HepG2 (cell line): ENCODE results near the gene CDC42SE2. TPM values are rescaled to one million over a fixed set of nuclear protein-coding genes. Genes with fewer than 3 reads are reported as not detected.

Experiments used
- ATAC-seq: fragments of 200-7000 bp; cut with Tn5 transposase; 3 replicates; pipeline ENCODE4 v1.9.1; 2020; ENCODE audit warnings: mild to moderate bottlenecking, moderate library complexity
- BruUV-seq: library from RNA; stranded (reverse); fragments of 400-500 nt; replicated peaks from 2 replicates; lab custom pipeline; 2021; lab: Mats Ljungman, UMichigan
- CTCF ChIA-PET: fragments of 300-600 bp; formaldehyde crosslinking; extraction: SDS; loops from one replicate; lab custom pipeline; 2021; ENCODE audit warnings: low total read pairs, inconsistent platforms, low intra/inter-chr PET ratio; lab: Yijun Ruan, JAX
- POLR2A ChIA-PET: fragments of 350-600 bp; sonication (Branson Sonifier 250); formaldehyde crosslinking; loops from one replicate; lab custom pipeline; 2020; ENCODE audit warnings: antibody characterized with exemption, inconsistent platforms; lab: Yijun Ruan, JAX
- DNase-seq: peaks from one replicate; pipeline ENCODE4 v3.0.0-alpha.2; 2015; ENCODE audit warnings: low spot score
- FAIRE-seq: peaks from 3 replicates; lab custom pipeline; 2011; peaks lifted over from hg19 to GRCh38; lab: Jason Lieb, UNC
- H2AFZ ChIP-seq: one replicate; pipeline ENCODE4 v1.6.1; 2011; ENCODE audit warnings: low read length, inconsistent platforms
- H3K27ac ChIP-seq: fragments of 300-600 bp; 3 replicates; pipeline ENCODE4 v1.8.0; 2011; ENCODE audit warnings: mixed run types, mild to moderate bottlenecking, mixed read lengths, low read length, inconsistent platforms; ENCODE audit not compliant: insufficient read depth; ENCODE audit errors: extremely low read length
- H3K27me3 ChIP-seq, 2 experiments: fragments of 200-600 bp in 1 of 2; 2 replicates in 1 of 2; 3 replicates in 1 of 2; pipeline versions ENCODE4 v1.6.0 to v1.8.0; 2011; ENCODE audit warnings: low read length in 2 of 2, mild to moderate bottlenecking in 2 of 2, moderate library complexity in 2 of 2, inconsistent platforms in 1 of 2; ENCODE audit not compliant: insufficient read depth in 2 of 2, control insufficient read depth in 1 of 2
- H3K36me3 ChIP-seq, 2 experiments: fragments of 200-600 bp in 1 of 2; replicated peaks in 1 of 2; 2 replicates in 1 of 2; 3 replicates in 1 of 2; pipeline versions ENCODE4 v1.5.1 to v1.8.0; 2011; ENCODE audit warnings: low read length in 2 of 2, inconsistent platforms in 1 of 2; ENCODE audit not compliant: insufficient read depth in 2 of 2, control insufficient read depth in 1 of 2
- H3K4me1 ChIP-seq: 2 replicates; pipeline ENCODE4 v1.5.1; 2012; ENCODE audit warnings: low read length, inconsistent platforms; ENCODE audit not compliant: insufficient read depth
- H3K4me2 ChIP-seq: 2 replicates; pipeline ENCODE4 v1.6.0; 2011; ENCODE audit warnings: low read depth, low read length, inconsistent platforms
- H3K4me3 ChIP-seq, 3 experiments: fragments of 200-600 bp in 1 of 3; sonication (generic), shearing (Covaris generic) in 1 of 3; replicated peaks in 1 of 3; 2 replicates each; pipeline ENCODE4 v1.5.1; 2011 to 2016; ENCODE audit warnings: low read length in 3 of 3, inconsistent platforms in 2 of 3, low read depth in 2 of 3, mild to moderate bottlenecking in 2 of 3, control low read depth in 1 of 3, mixed read lengths in 1 of 3; ENCODE audit not compliant: insufficient read depth in 1 of 3
- H3K79me2 ChIP-seq: one replicate; pipeline ENCODE4 v1.6.1; 2011; ENCODE audit warnings: low read length, inconsistent platforms; ENCODE audit not compliant: insufficient read depth
- H3K9ac ChIP-seq: 2 replicates; pipeline ENCODE4 v1.6.0; 2011; ENCODE audit warnings: mild to moderate bottlenecking, low read depth, low read length, inconsistent platforms; ENCODE audit not compliant: insufficient read depth
- H3K9me3 ChIP-seq: 2 replicates; pipeline ENCODE4 v1.5.1; 2012; ENCODE audit warnings: mild to moderate bottlenecking, low read length
- H4K20me1 ChIP-seq: 2 replicates; pipeline ENCODE4 v1.6.0; 2011; ENCODE audit warnings: inconsistent platforms, mild to moderate bottlenecking, low read length, moderate library complexity; ENCODE audit not compliant: insufficient read depth
- CBX5 ChIP-seq: sonication (generic); formaldehyde crosslinking; IDR thresholded peaks from 2 replicates; pipeline ENCODE4 v1.4.0; 2020; ENCODE audit warnings: missing genetic modification reagents, borderline replicate concordance
- DMAP1 ChIP-seq: IDR thresholded peaks from 2 replicates; pipeline ENCODE4 v1.6.1; 2016
- GATA4 ChIP-seq: sonication (generic); IDR thresholded peaks from 2 replicates; pipeline ENCODE4 v1.6.1; 2016; ENCODE audit warnings: antibody characterized with exemption, low read depth, borderline replicate concordance
- ISX ChIP-seq: sonication (generic); formaldehyde crosslinking; conservative IDR thresholded peaks from 2 replicates; pipeline ENCODE4 v1.5.0; 2020; ENCODE audit warnings: missing genetic modification reagents
- KDM5A ChIP-seq: fragments of 200-600 bp; sonication (generic); IDR thresholded peaks from 2 replicates; pipeline ENCODE4 v1.7.0; 2018; ENCODE audit warnings: antibody characterized with exemption, mild to moderate bottlenecking, low read length, borderline replicate concordance
- MEF2D ChIP-seq: sonication (generic); formaldehyde crosslinking; IDR thresholded peaks from 2 replicates; pipeline ENCODE4 v1.5.1; 2020; ENCODE audit warnings: mild to moderate bottlenecking, missing genetic modification reagents
- MLLT10 ChIP-seq: sonication (generic); formaldehyde crosslinking; IDR thresholded peaks from 2 replicates; pipeline ENCODE4 v1.4.0; 2020; ENCODE audit warnings: missing genetic modification reagents
- MNT ChIP-seq: fragments of 450-650 bp; IDR thresholded peaks from 2 replicates; pipeline ENCODE4 v1.6.1; 2016
- NFYB ChIP-seq: sonication (generic); formaldehyde crosslinking; IDR thresholded peaks from 2 replicates; pipeline ENCODE4 v1.4.0; 2020; ENCODE audit warnings: missing genetic modification reagents
- TBX3 ChIP-seq: fragments of 450-650 bp; IDR thresholded peaks from 2 replicates; pipeline ENCODE4 v1.6.1; 2017; ENCODE audit warnings: antibody characterized with exemption, mild to moderate bottlenecking, inconsistent platforms, borderline replicate concordance
- U2AF2 ChIP-seq: fragments of 200-400 bp; formaldehyde crosslinking; IDR thresholded peaks from 2 replicates; pipeline ENCODE4 v1.6.1; 2017; ENCODE audit warnings: low read depth, mild to moderate bottlenecking, low read length
- ZFP91 ChIP-seq: sonication (generic); formaldehyde crosslinking; IDR thresholded peaks from 2 replicates; pipeline ENCODE4 v1.9.0; 2022; ENCODE audit warnings: missing genetic modification reagents, mild to moderate bottlenecking, borderline replicate concordance
- ZNF558 ChIP-seq: sonication (generic); formaldehyde crosslinking; IDR thresholded peaks from 2 replicates; pipeline ENCODE4 v1.9.0; 2022; ENCODE audit warnings: mild to moderate bottlenecking, missing genetic modification reagents, borderline replicate concordance
- ZNF598 ChIP-seq: sonication (generic); formaldehyde crosslinking; IDR thresholded peaks from 2 replicates; pipeline ENCODE4 v1.5.1; 2020; ENCODE audit warnings: mild to moderate bottlenecking, missing genetic modification reagents, borderline replicate concordance
- ZXDC ChIP-seq: sonication (generic); formaldehyde crosslinking; IDR thresholded peaks from 2 replicates; pipeline ENCODE4 v1.5.0; 2020; ENCODE audit warnings: mild to moderate bottlenecking, missing genetic modification reagents
- WGBS: methylation state at CpG from one replicate; pipeline ENCODE4 v1.1.6; 2017; ENCODE audit warnings: low lambda C conversion rate; 5-methylcytosine and 5-hydroxymethylcytosine counted together
- in situ Hi-C: cut with HindIII; loops from 2 replicates; pipeline ENCODE4 v1.10.0; 2017; ENCODE audit warnings: low pct_unique_long_range_greater_than_20kb; ENCODE audit not compliant: extremely low pct_ligation_motif_present
- intact Hi-C: fragments of 100-400 bp; cut with micrococcal nuclease; formaldehyde crosslinking; loops from one replicate; pipeline ENCODE4 v1.10.0; 2022; ENCODE audit not compliant: unreplicated experiment
- polyA plus RNA-seq, 8 experiments: library from polyadenylated mRNA; depleted of rRNA in 3 of 8; stranded (reverse) in 7 of 8; unstranded in 1 of 8; fragments of >200 nt; fragmentation: Illumina TruSeq in 4 of 8; extraction: Trizol in 4 of 8; gene quantifications; 2 replicates each; pipeline versions ENCODE4 v1.2.1 to v1.2.3, GENCODE V29; 2011 to 2016; ENCODE audit warnings: low read depth in 4 of 8, missing spikeins in 1 of 8, mixed read lengths in 1 of 8; ENCODE audit not compliant: insufficient read depth in 1 of 8
- total RNA-seq, 5 experiments: library from RNA; depleted of rRNA; stranded (reverse); fragments of >200 nt; fragmentation: Illumina TruSeq; extraction: Trizol; gene quantifications; 2 replicates each; pipeline ENCODE4 v1.2.3, GENCODE V29; 2016; ENCODE audit warnings: low read depth in 1 of 5

CDC42SE2 gene
- total and polyA plus RNA-seq, 2 of the 13 experiments (the other 11 are each of a cell fraction or from before 2014, with no cell fraction given), result 19.6 to 25.0 TPM

DNA sequence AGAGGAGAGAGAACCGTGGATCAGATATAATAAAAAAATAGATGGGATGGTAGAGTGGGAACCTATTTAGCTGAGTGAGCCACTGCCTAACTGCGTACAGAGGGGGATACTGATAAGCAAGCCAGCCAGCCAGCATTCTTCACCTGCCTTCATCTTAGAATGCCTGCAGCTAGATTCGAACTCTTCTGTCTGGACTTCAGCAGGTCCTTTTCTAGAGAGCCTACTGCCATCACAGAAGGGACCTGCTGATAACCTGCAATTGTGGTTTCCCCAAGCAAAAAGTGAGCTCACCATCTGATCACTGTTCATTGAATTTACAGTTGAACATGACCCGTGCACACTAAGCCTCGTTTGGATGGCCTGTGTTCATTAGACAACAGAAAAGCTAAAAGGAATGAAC is 109.4 kb downstream of the CDC42SE2 start:
- FAIRE-seq, result no peak
- H3K9ac ChIP-seq, result no peak overlapping the region
- H2AFZ ChIP-seq, result no peak overlapping the region
- 91% methylated on average over 5 of the region's 5 CpGs for WGBS
- H3K36me3 ChIP-seq, result no peaks in the 10 kb centered on the region
- in situ Hi-C loops, result no loop called here
- H3K27me3 ChIP-seq, result no peaks in the 10 kb centered on the region
- CTCF ChIA-PET, result no interaction called here
- H3K27ac ChIP-seq, result no peak overlapping the region
- no TSS peak for BruUV-seq
- POLR2A ChIA-PET, result no interaction called here
- H3K4me1 ChIP-seq, result peaks cover 29% of the 10 kb centered on the region
- H4K20me1 ChIP-seq, result no peaks in the 10 kb centered on the region
- H3K9me3 ChIP-seq, result no peaks in the 10 kb centered on the region
- peaks cover 8% of the 10 kb centered on the region for H3K79me2 ChIP-seq
- no peak overlapping the region for H3K4me3 ChIP-seq
- intact Hi-C loops, result no loop called here
- no peak for DNase-seq
- no peak for ATAC-seq
- no peak overlapping the region for H3K4me2 ChIP-seq
- no peak for TF ChIP-seq ZFP91 (CRISPR knock-in tag)
- no peak for TF ChIP-seq MNT
- TF ChIP-seq NFYB, result no peak
- TF ChIP-seq U2AF2, result no peak
- no peak for TF ChIP-seq KDM5A
- no peak for TF ChIP-seq GATA4
- no peak for TF ChIP-seq MLLT10
- TF ChIP-seq ZNF598 (CRISPR knock-in tag), result no peak
- no peak for TF ChIP-seq TBX3
- TF ChIP-seq DMAP1 (CRISPR knock-in tag), result no peak
- no peak for TF ChIP-seq ISX
- TF ChIP-seq ZXDC (CRISPR knock-in tag), result no peak
- TF ChIP-seq CBX5 (CRISPR knock-in tag), result no peak
- TF ChIP-seq ZNF558 (CRISPR knock-in tag), result no peak
- TF ChIP-seq MEF2D (CRISPR knock-in tag), result no peak
